Activated CD4-positive, CD25-positive, alpha-beta regulatory T cell (primary cell): ENCODE data around the gene MMP3.
"Not testable (repeated sequence)": the region's sequence is repeated elsewhere in the genome, so short reads cannot be mapped to it uniquely, and the experiment has no call there.

ENCODE experiments used
- DNase-seq, 4 experiments: peaks; one replicate each; lab custom pipeline; 2025; lab: John Stamatoyannopoulos, UW

MMP3 gene

GRCh38 chr11:102843489-102843888 lies at the start of gene MMP3:
MMP3 (minus strand) TSS chr11:102843609; CDS start chr11:102843546, 63 bp downstream.
- no peak for DNase-seq

DNA sequence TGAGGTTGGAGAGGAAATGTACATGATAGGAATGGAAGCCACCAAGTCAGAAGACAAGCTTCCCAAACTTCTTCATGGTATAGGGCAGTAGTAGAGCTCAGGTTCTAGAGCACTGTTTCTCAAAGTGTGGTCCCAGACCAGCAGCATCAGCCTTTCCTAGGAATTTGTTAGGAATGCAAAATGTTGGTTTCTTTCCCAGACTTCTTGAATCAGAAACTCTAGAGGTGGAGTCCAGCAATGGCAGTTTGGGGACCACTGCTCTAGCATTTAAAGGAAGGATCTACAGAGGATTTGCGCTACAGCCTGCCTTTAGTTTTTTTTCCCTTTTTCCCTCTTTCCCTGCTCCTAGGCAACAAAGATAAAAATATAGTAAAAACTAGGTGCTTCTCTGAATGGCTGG lies 48.3 kb upstream of the MMP3 start:
- DNase-seq, result no peak

- DNase-seq, result no peak
Observed at GRCh38 chr11:102886999-102887398, 43.6 kb upstream of the MMP3 start.

GRCh38 chr11:102883141-102883540 lies 39.7 kb upstream of the MMP3 start:
- DNase-seq, result no peak

GRCh38 chr11:102882389-102883024 lies 39.1 kb upstream of the MMP3 start:
- DNase-seq, result no peak

DNA sequence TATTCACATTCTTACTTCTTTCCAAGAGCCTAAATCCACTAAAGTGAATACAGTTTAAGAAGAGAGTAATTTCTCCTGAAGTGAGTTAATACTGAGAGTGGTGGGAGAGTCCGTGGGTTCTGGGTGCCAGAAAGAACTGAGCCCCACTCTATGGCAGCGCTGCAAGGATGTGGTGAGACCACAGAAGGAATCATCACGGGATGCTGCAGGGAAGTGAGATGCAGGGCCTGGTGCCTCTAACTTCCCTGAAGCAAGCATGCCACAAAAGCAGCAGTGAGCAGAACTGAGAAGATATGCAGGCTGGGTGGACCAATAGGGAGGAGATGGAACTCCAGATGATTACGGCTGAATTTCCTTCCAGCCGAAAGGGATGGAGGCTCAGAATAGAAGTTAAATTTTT lies 36.4 kb upstream of the MMP3 start:
- no peak for DNase-seq

DNA sequence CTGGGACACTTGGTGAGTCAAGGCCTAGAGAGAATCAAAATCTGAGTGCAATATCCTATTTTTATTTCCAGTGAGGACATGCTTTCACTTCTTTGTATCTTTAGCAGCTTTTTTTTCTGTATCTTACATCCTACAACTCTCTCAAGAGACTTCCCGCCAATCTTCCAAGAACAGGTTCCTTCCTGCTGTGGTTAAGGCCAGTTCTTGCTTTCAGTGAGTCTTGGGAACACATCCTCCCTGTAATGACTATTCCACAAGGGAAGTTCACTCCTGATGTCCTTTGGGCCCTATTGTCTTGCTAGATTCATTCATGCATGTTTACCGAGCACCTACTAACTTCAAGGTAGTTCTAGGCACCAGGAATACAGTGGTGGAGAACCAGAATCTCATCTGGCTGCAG lies 35.2 kb upstream of the MMP3 start:
- DNase-seq, result no peak

- DNase-seq, result no peak
Observed at GRCh38 chr11:102874852-102875251, 31.4 kb upstream of the MMP3 start, which contains the start of gene MMP12. MMP12 (minus strand) TSS chr11:102874982; CDS start chr11:102874937, 45 bp downstream.

GRCh38 chr11:102869354-102869964 lies 26.1 kb upstream of the MMP3 start:
- not testable (repeated sequence) for DNase-seq

DNA sequence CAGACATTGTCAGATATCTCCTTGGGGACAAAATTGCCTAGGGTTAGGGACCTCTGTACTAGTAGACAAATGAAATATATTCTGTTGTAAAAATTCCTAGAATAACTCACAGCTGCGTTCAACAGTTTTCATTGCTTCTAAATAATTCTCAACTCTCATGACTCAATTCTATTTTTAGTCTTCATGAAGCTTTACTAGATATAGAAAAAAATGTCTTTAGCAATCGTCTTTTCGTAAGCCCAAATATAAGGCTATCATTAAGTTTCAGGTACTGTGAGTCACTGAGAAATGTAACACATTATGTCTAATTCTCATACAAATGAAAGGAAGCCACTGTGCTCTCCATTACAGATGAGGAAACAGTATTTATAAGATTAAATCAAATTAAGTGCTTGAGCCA lies 24.9 kb upstream of the MMP3 start:
- no peak for DNase-seq

GRCh38 chr11:102864724-102865123 lies 21.3 kb upstream of the MMP3 start:
- DNase-seq, result no peak

GRCh38 chr11:102853956-102854355 lies 10.5 kb upstream of the MMP3 start:
- no peak for DNase-seq

- no peak for DNase-seq
Observed at GRCh38 chr11:102853055-102853454, 9.6 kb upstream of the MMP3 start.

DNA sequence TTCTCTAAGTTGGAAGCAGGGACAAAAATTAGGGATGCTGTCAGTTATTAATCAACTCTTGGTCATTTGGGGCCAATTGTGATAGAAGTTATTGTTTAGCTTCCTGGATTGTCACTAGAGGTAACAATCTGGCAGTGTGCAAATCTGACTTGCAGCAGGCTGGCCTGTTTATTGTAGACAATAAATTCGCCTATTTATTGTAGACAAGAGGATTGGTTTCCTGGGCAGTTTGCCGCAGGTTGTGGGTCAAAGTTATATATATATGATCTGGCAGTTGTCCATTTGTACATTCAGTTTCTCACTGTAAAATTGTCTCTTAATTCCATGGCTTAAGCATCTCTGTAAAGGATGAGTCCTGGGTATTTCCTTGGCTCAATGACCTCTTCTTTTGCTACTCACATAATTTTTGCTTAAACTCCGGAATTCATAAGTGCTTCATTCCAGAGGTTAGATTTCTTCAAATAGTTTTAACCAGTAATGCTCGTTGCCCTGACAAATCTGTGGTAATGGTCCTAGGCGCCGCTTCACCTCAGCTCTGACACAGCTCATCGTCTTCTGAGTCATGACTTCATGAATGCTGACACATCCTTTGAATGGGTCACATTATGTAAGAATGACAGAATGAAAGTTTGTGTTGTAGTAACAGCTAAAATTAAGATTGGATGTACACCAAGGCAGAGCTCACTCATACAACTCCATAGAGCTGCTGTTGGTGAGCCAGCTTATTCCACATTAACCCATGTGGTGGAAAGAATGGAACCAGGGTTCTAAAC lies 7.8 kb upstream of the MMP3 start:
- no peak for DNase-seq

GRCh38 chr11:102849311-102849710 lies 5.9 kb upstream of the MMP3 start:
- DNase-seq, result no peak

GRCh38 chr11:102846292-102846691 lies 2.9 kb upstream of the MMP3 start:
- no peak for DNase-seq

DNA sequence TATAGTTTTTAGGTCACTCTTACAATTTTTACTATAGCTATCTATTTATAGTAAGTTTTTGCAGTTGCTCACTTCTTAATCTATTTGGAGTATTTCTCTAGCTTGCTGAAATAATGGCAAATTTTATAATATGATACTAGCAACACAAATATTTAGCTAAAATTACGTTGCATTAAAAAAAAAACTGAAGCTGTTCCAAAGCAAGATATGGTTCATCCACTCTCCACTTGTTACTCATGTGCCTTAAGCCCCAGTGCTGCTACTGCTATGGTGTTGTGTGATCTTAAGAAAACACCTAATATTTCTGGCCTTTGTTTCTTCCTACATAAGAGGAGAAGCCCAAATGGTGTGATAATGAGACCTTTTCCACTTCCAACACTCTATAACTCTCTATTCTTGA lies 479 bp downstream of the MMP3 start:
- no peak for DNase-seq

GRCh38 chr11:102840018-102840417 lies 3.4 kb downstream of the MMP3 start:
- no peak for DNase-seq

GRCh38 chr11:102837646-102838045 lies 5.8 kb downstream of the MMP3 start:
- no peak for DNase-seq

- DNase-seq, result no peak
Observed at GRCh38 chr11:102837156-102837555, 6.3 kb downstream of the MMP3 start.

DNA sequence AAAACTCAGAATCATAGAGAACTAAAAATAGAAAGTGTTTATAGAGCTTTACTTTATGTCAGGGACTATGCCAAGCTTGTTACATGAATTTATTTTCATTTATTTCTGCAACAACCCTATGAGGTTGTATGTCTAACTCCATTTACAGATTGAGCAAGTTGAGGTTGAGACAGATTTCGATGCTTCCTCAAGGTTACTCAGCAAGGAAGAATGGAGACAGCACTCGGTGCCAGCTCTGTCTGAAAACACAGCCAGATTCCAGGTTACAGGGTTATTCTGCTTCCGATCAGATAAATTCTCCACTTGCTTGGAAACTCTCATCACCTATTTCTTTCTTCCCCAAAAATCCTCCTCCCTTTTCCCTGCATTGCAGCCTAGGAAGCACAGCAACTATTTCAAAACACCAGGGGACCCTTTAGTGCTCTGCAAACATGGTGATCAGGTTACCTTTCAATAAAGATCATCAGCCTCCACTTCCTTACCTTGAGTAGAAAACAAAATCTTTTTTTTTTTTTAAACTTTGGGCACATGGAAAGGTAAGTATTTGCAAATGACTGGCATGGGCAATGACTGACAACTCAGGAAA lies 7.0 kb downstream of the MMP3 start:
- DNase-seq, result no peak

GRCh38 chr11:102833731-102834130 lies 9.7 kb downstream of the MMP3 start:
- DNase-seq, result no peak

DNA sequence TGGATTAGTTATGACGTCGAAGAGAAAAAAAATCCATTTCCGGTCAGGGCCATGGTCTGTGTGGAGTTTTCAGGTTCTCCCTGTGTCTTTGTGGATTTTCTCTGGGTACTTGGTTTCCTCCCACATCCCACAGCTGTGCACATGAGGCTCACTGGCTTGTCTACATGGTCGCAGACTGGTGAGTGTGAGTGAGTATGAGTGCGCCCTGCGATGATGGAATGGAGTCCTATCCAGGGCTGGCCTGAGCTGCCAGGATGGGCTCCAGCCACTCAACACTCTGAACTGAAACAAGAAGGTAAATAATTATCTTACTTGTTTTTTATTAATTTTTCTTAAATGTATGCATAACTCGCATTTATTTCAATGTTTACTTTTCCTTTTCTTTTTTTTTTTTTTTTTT lies 10.8 kb downstream of the MMP3 start:
- no peak for DNase-seq
